SH-SY5Y (cell line): ENCODE measurements around the gene EXOSC2.

ENCODE experiments used
- GATA2 ChIP-seq: IDR thresholded peaks from 2 replicates; pipeline ENCODE4 v1.6.1; 2011; ENCODE audit warnings: mild to moderate bottlenecking, low read depth, low read length
- GATA3 ChIP-seq: IDR thresholded peaks from 2 replicates; pipeline ENCODE4 v1.6.1; 2011; ENCODE audit warnings: low read depth, mild to moderate bottlenecking, low read length, moderate library complexity

GRCh38 chr9:130677252-130677651, 16.3 kb upstream of the EXOSC2 start:
- no peak for TF ChIP-seq GATA2
- no peak for TF ChIP-seq GATA3
